ENCODE results near the gene ERFL.

Gene ERFL

GRCh38 chr19:41913538-41914423 lies 14.5 kb downstream of the ERFL start:
- no peaks in the 10 kb centered on the region for H3K36me3 Mint-ChIP-seq
- H3K27me3 Mint-ChIP-seq, result no peaks in the 10 kb centered on the region
- H3K27ac Mint-ChIP-seq, result no peak overlapping the region
- H3K9me3 Mint-ChIP-seq, result no peaks in the 10 kb centered on the region
- H3K4me3 Mint-ChIP-seq, result no peak overlapping the region
- peaks cover 31% of the 10 kb centered on the region for H3K4me1 Mint-ChIP-seq

GRCh38 chr19:41912899-41913537 lies 15.2 kb downstream of the ERFL start:
- no peaks in the 10 kb centered on the region for H3K9me3 Mint-ChIP-seq
- peaks cover 31% of the 10 kb centered on the region for H3K4me1 Mint-ChIP-seq
- H3K27ac Mint-ChIP-seq, result no peak overlapping the region
- no peaks in the 10 kb centered on the region for H3K36me3 Mint-ChIP-seq
- H3K27me3 Mint-ChIP-seq, result no peaks in the 10 kb centered on the region
- peak overlapping the region; percentile 26 for H3K4me3 Mint-ChIP-seq

DNA sequence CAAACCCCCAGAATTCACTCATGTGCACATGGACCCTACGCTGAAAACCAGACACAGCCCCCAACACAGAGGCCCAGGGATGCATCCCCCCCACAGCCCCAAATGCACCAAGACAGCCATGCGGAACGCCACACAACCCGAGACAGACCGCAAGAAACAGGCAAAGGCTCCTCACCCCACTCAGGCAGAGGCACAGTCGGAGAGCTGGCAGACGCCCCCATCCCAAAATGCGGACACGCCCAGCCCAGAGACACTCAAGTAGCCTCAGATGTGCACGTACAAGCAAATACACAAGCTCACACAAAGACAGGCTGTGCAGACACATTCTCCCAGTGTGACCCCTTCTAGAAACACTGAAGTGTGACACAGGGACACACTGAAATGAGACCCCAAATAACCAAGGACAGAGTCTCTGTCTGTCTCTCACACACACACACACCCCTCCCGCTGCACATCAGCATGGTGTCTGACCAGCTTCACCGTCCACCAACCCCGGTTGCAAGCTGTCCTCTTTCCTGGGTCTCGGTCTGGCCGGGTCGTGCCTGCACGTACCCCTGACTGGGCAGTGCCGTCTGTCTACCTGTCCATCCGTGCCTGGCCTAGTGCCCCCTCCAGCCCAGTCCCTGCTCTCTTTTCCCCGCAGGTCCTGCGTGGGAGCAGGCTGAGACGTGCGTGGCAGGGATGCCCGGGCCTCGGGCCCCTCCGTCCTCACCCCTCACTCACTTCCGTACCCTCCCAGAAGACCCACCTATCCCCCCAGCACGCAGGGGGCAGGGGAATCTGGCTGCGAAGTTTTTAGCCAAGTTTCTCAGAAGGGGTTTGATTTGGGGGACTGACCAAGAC lies 16.1 kb downstream of the ERFL start:
- H3K4me3 Mint-ChIP-seq, result peak overlapping the region; percentile 42
- no peaks in the 10 kb centered on the region for H3K36me3 Mint-ChIP-seq
- H3K27ac Mint-ChIP-seq, result no peak overlapping the region
- no peaks in the 10 kb centered on the region for H3K27me3 Mint-ChIP-seq
- H3K9me3 Mint-ChIP-seq, result no peaks in the 10 kb centered on the region
- peaks cover 34% of the 10 kb centered on the region for H3K4me1 Mint-ChIP-seq

- H3K36me3 Mint-ChIP-seq, result peaks cover 2% of the 10 kb centered on the region
- peak overlapping the region; percentile 30 for H3K27ac Mint-ChIP-seq
- no peaks in the 10 kb centered on the region for H3K27me3 Mint-ChIP-seq
- H3K4me1 Mint-ChIP-seq, result peaks cover 38% of the 10 kb centered on the region
- H3K4me3 Mint-ChIP-seq, result peak overlapping the region; percentile 42
- H3K9me3 Mint-ChIP-seq, result no peaks in the 10 kb centered on the region
Observed at GRCh38 chr19:41910992-41911888, 17.0 kb downstream of the ERFL start.

- Mint-ChIP-seq H3K27ac (peak overlapping the region; percentile 8), H3K4me1 (peaks cover 43% of the 10 kb centered on the region), H3K27me3 (no peaks in the 10 kb centered on the region), H3K9me3 (no peaks in the 10 kb centered on the region), H3K36me3 (peaks cover 5% of the 10 kb centered on the region), H3K4me3 (no peak overlapping the region)
Observed at GRCh38 chr19:41910240-41910991, 17.8 kb downstream of the ERFL start.

- Mint-ChIP-seq H3K36me3 (peaks cover 5% of the 10 kb centered on the region), H3K9me3 (no peaks in the 10 kb centered on the region), H3K4me1 (peaks cover 44% of the 10 kb centered on the region), H3K27ac (no peak overlapping the region), H3K27me3 (no peaks in the 10 kb centered on the region), H3K4me3 (no peak overlapping the region)
Observed at GRCh38 chr19:41909706-41910105, 18.5 kb downstream of the ERFL start.

DNA sequence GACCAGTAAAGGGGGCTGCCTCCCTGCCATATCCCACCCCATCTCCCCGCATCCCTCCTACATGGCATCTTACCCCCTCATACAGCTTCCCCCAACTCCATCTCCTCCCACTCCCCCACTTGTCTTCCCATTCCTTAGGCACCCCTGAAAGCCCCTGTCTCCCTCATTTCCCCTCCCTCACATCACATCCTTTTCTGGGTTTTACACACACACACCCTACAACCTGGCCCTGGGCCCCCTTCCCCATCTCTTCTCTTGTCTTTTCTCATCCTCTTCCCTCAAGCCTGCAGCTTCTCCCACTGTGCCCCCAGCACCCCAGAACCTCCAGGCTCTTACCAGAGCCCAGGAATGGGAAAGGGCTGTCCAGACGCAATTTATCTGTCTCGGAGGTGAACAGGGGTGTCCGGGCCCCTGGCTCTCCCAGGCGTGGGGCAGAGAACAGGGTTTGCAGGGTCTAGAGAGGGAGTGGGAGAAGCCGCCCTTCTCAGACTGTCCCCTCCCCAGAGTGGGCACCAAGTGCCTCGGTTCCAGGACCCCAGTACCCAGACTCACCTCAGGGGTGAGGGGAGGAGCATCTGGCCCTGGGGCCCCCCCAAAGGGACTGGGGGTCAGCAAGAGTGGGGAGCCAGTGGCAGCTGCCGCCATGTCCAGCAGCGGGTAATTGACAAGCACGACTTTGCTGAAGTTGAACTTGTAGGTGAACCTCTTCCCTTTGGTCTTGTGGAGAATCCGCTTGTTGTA lies 19.4 kb downstream of the ERFL start:
- H3K27me3 Mint-ChIP-seq, result no peaks in the 10 kb centered on the region
- no peak overlapping the region for H3K27ac Mint-ChIP-seq
- H3K4me1 Mint-ChIP-seq, result peaks cover 45% of the 10 kb centered on the region
- peaks cover 8% of the 10 kb centered on the region for H3K36me3 Mint-ChIP-seq
- no peak overlapping the region for H3K4me3 Mint-ChIP-seq
- H3K9me3 Mint-ChIP-seq, result no peaks in the 10 kb centered on the region

DNA sequence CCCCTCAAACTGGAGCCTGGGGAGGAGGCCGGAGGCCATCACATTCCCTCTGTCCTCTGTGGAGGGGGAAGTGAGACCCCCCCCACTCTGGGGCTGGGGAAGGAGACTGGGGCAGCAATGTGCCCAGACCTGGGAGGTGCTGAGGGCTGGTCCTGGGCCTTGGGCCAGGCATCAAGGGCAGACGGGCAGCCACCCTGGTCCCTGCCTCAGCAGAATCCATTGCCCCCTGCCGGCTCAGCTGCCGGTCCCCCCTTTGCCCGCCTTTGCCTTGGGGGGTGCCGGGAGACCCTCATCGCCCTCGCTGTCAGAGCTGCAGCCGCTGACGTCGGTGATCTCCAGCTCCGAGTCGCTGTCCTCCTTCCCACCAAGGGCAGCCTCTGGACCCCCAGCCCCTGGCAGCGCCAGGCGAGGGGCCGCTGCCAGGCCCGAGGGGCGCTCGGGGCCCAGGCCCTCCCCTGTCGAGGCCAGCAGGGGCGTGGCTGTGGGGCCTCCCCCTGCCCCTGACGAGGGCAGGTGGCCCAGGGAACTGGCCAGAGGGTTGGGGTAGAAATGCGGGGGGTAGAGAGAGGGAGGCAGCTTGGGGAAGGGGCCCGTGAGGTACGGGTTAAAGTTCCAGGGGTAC lies 20.1 kb downstream of the ERFL start:
- no peaks in the 10 kb centered on the region for H3K9me3 Mint-ChIP-seq
- H3K27me3 Mint-ChIP-seq, result no peaks in the 10 kb centered on the region
- peaks cover 8% of the 10 kb centered on the region for H3K36me3 Mint-ChIP-seq
- peaks cover 49% of the 10 kb centered on the region for H3K4me1 Mint-ChIP-seq
- H3K4me3 Mint-ChIP-seq, result no peak overlapping the region
- H3K27ac Mint-ChIP-seq, result no peak overlapping the region

DNA sequence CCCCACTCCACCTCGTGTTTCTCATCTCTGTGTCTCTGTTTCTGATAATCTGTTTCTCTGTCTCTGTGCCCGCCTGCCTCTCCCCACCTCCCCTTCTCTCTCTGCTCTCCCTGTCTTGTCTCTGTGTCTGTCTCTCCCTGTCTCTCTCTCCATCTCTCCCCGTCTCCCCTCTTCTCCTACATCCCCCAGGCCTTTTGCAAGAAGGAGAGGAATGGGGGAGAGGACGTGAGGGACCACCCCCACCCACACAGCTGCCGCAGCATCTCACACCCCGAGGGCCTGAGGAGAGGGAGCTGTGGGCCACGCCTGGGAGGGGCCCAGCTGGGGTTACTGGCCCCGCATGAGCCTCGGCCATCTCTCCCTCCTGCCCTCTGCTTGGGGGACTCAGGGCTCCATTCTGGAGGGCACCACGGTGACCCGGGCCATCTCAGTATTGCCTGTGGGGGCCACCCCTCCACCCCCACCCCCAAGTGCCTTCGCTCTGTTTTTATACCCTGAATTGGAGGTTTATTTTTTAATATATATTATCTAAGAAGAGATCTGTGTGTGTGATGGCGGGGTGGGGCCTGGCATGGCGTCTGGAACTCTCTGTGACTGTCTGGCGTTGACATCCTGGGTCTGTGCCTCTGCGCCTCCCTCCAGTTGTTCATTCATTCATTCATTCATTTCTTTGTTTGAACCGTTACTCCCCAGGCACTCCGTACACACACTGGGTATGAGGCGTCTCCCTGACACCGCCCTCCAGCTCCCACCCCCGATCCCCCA lies 21.2 kb downstream of the ERFL start:
- H3K4me3 Mint-ChIP-seq, result no peak overlapping the region
- H3K4me1 Mint-ChIP-seq, result peaks cover 45% of the 10 kb centered on the region
- no peak overlapping the region for H3K27ac Mint-ChIP-seq
- no peaks in the 10 kb centered on the region for H3K27me3 Mint-ChIP-seq
- H3K9me3 Mint-ChIP-seq, result no peaks in the 10 kb centered on the region
- H3K36me3 Mint-ChIP-seq, result peaks cover 8% of the 10 kb centered on the region

DNA sequence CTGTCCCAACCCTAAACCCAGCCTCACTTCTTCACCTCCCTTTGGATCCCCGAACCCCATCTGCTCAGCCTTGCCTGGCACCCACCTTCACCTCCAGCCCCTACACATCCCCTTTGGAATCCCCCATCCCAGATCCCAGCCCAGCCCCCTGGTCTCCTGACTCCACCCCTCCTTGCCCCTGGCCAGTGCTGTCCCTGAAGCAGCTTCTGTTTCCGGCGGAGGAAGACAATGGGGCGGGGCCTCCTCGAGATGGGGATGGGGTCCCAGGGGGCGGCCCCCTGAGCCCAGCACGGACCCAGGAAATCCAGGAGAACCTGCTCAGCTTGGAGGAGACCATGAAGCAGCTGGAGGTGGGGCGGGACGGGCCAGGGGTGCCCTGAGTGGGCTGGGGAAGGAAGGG lies 22.0 kb downstream of the ERFL start:
- no peaks in the 10 kb centered on the region for H3K9me3 Mint-ChIP-seq
- H3K4me3 Mint-ChIP-seq, result no peak overlapping the region
- no peak overlapping the region for H3K27ac Mint-ChIP-seq
- peaks cover 8% of the 10 kb centered on the region for H3K36me3 Mint-ChIP-seq
- H3K4me1 Mint-ChIP-seq, result peaks cover 40% of the 10 kb centered on the region
- no peaks in the 10 kb centered on the region for H3K27me3 Mint-ChIP-seq

- Mint-ChIP-seq H3K4me1 (peaks cover 32% of the 10 kb centered on the region), H3K4me3 (no peak overlapping the region), H3K9me3 (no peaks in the 10 kb centered on the region), H3K27ac (no peak overlapping the region), H3K27me3 (no peaks in the 10 kb centered on the region), H3K36me3 (peaks cover 8% of the 10 kb centered on the region)
Observed at GRCh38 chr19:41905273-41906002, 22.8 kb downstream of the ERFL start.

GRCh38 chr19:41904118-41904870 lies 24.0 kb downstream of the ERFL start:
- Mint-ChIP-seq H3K27me3 (no peaks in the 10 kb centered on the region), H3K36me3 (peaks cover 11% of the 10 kb centered on the region), H3K4me1 (peaks cover 39% of the 10 kb centered on the region), H3K9me3 (no peaks in the 10 kb centered on the region), H3K4me3 (no peak overlapping the region), H3K27ac (peak overlapping the region; percentile 55)

Data from activated naive CD4-positive, alpha-beta T cell treated with anti-CD3 and anti-CD28 coated beads, Interleukin-2, amount 50 U/mL, for 24 hours (primary cell).